ENCODE results near the gene NDEL1. TPM values are rescaled to one million over a fixed set of nuclear protein-coding genes. Genes with fewer than 3 reads are reported as not detected.

The NDEL1 gene
- total and polyA plus RNA-seq, 9 of the 15 experiments (the other 6 are each of a cell fraction or from before 2014, with no cell fraction given): 0.86 to 30.5 (median 22.7) TPM

GRCh38 chr17:8487130-8487645 is 51.5 kb downstream of the NDEL1 start:
- Histone ChIP-seq H3K79me2 (ENCODE audit: control insufficient read depth, insufficient read depth, low read length) (no peaks in the 10 kb centered on the region), H3K36me3 (ENCODE audit: control insufficient read depth, insufficient read depth, low read length) (peaks cover 93% of the 10 kb centered on the region), H3K27ac (ENCODE audit: extremely low read depth, low read depth, low read length) (no peak overlapping the region), H3K9me1 (ENCODE audit: control insufficient read depth, insufficient read depth, low read length) (no peaks in the 10 kb centered on the region), H3K27me3 (ENCODE audit: control insufficient read depth in 2 of 2, insufficient read depth in 2 of 2, low read length in 2 of 2) (no peaks in the 10 kb centered on the region), H3K9ac (ENCODE audit: insufficient read depth in 1 of 2, low read depth in 2 of 2, low read length in 2 of 2) (no peak overlapping the region), H4K20me1 (replicated peaks; ENCODE audit: control insufficient read depth, insufficient read depth, low read length) (no peaks in the 10 kb centered on the region), H3K4me2 (ENCODE audit: insufficient read depth, low read length) (no peak overlapping the region), H3K4me3 (no peak overlapping the region), H3K4me1 (replicated peaks in 1 of 2; ENCODE audit: control insufficient read depth in 2 of 2, insufficient read depth in 2 of 2, low read length in 2 of 2) (no peaks in the 10 kb centered on the region; a peak in 1 of 5 replicates), H3K9me3 (replicated peaks; ENCODE audit: control insufficient read depth, insufficient read depth, low read depth, low read length) (peaks cover 9% of the 10 kb centered on the region), H2AFZ (ENCODE audit: low read depth, low read length) (no peak overlapping the region)
- in situ Hi-C loops (cut with MboI): no loop called here
- BruUV-seq (replicated peaks): no TSS peak
- ATAC-seq (no peak), DNase-seq (ENCODE audit: extremely low read depth in 1 of 4, low spot score in 3 of 4) (no peak), FAIRE-seq (no peak)
- POLR2A ChIA-PET: interaction anchor here (1.5 to 2.2 kb wide), 2 partner anchors 8 to 12 kb away, joined by 4 to 7 read pairs; no protein-coding TSS in a partner anchor
- intact Hi-C loops (cut with micrococcal nuclease): no loop called here
- 90% methylated on average over 15 of the region's 19 CpGs for WGBS (ENCODE audit: insufficient coverage, low coverage, missing lambda C conversion rate)
- CTCF ChIA-PET (ENCODE audit: low intra/inter-chr PET ratio): interaction anchor here (0.7 kb wide), 1 partner anchor 37 kb away, joined by 4 read pairs; no protein-coding TSS in a partner anchor
- TF ChIP-seq TEAD1 (CRISPR knock-in tag; IDR thresholded peaks at IDR 0.05) (no peak), TEAD4 (IDR thresholded peaks at IDR 0.05; ENCODE audit: low read length) (no peak), TEAD4 (CRISPR knock-in tag; IDR thresholded peaks at IDR 0.05; ENCODE audit: borderline replicate concordance) (no peak), USF2 (CRISPR knock-in tag; IDR thresholded peaks at IDR 0.05) (no peak), FOXK2 (conservative IDR thresholded peaks at IDR 0.05 in 1 of 2, IDR thresholded peaks at IDR 0.05 in 1 of 2; ENCODE audit: low read depth in 2 of 2) (no peak), AFF4 (CRISPR knock-in tag; IDR thresholded peaks at IDR 0.05) (no peak)

All from K562 (cell line).